DMS114 treated with DMSO at 0.1 percent for 48 hours (cell line): ENCODE measurements around the gene KRT33B.

Experiments
- DNase-seq: peaks from one replicate; lab custom pipeline; 2025; ENCODE audit not compliant: unreplicated experiment; lab: John Stamatoyannopoulos, UW

KRT33B gene

DNA sequence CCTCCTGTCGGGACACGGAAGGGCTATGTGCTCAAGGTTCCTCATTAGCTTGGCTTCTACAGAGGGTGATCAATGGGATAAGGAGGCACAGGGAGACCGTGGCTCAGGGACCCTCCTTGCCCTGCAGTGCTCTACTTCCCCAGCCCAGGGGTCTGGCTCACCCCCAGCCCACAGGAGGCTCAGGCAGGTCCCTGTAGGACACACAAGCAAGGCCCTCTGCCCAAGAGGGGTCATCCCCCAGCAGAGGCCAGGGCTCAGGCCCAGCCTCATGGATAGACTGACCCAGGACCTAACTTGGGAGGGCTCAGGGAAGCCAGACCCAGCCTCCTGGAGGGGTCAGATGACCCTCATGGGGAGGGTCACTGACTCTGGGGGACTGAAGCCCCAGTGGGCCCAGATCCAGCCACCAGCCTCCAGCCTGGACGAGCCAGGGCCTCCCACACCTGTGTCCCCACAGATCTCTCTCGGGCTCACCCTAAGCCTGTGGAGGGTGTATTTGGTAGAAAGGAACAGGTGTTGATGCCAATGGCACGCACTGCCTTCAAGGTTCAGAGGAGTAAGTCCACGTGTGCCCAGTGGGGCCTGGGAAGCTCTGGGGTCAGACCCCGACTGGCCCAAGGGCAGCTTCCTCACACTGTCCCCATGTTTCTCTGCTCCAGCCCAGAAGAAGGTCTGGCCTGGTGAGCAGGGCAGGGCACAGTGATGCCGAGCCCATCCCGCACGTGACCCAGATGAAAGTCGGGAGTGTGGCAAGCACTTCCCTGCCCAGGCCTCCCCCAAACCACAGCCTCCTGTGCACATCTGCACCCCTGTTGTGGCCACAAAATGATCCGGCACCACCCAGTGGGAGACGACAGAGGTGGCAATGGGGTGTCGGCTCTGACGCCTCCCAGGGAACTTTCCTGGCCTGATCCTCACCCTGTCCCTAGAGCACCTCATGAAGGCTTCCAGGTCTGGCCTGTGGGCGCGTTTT lies 43.2 kb downstream of the KRT33B start:
- no peak for DNase-seq

DNA sequence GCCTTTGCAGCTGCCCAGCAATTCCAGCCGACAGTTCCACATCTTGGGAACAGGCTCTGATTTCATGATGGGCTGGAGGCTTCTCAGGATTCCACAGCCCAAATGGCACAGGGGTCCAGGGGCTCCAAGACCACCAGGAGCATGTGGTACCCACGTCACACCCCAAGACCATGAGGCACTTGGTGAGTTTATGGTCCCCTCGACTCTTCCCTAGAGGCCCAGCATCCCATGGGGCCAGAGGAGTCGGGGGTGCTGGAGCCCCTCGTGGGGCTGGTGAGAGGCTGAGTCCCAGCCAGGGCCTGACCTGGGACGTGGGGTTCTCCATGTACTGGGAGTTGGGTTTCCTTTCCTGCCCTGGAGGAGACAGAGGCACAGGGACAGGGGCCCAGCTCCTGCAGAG lies 44.0 kb downstream of the KRT33B start:
- DNase-seq = no peak

DNA sequence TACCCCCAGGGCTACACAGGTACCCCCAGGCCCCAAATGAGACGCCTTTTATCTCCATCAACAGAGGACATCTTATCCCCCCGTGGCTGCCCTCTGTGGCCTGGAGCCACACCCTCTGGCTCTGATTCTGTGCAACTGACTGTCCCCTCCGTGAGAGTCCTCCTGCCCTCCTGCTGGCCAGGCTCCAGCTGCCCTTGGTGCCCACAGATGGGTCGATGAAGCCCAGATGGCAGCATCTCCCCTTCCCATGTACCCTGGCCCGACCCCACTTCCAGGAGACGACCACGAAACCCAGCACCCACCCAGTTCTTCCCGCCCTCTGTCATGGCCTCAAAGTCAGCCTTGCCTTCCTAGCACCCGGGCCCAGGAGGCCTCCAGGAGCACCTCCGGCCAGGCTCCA lies 44.5 kb downstream of the KRT33B start:
- DNase-seq = no peak

DNA sequence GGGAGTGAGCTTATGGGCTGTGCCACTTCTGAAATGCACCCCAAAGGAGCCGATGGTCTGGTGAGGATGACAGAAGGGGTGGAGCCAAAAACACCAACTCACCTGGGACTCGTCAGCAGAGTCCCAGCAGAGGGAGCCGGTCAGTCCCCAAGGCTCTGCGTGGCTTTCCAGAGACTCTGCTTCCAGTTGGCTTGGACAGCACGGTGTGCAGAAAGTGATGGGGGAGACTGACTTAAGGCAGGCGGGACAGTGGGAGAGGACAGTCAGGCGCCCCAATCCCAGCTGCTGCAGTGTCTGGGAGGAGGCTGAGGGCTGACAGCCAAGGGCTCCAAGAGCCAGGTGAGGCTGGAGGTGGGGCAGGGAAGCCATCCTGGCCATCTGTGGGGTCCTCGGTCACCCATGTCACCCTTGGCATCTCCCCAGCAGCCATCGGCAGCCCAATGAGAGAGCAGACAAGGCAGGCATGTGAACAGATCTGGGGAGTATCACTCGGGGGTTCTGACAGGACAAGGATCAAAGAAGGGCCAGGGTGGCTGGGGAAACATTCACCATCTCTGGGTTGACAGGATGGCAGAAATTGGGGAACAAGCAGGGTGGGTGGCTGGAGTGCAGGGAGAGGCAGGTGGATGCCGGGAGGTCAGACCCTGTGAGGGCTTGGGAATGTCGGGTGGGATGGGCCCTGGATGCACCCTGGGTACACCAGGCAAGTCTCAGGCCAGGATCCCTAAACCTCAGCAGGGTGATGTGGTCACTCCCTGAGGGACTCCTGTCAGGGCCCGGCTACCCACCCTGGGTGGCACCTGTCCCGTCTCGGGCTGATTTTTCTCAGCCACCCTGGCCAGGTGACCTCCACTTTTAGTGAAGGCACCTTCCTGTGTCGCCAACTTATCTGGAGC lies 45.2 kb downstream of the KRT33B start:
- DNase-seq = no peak

DNA sequence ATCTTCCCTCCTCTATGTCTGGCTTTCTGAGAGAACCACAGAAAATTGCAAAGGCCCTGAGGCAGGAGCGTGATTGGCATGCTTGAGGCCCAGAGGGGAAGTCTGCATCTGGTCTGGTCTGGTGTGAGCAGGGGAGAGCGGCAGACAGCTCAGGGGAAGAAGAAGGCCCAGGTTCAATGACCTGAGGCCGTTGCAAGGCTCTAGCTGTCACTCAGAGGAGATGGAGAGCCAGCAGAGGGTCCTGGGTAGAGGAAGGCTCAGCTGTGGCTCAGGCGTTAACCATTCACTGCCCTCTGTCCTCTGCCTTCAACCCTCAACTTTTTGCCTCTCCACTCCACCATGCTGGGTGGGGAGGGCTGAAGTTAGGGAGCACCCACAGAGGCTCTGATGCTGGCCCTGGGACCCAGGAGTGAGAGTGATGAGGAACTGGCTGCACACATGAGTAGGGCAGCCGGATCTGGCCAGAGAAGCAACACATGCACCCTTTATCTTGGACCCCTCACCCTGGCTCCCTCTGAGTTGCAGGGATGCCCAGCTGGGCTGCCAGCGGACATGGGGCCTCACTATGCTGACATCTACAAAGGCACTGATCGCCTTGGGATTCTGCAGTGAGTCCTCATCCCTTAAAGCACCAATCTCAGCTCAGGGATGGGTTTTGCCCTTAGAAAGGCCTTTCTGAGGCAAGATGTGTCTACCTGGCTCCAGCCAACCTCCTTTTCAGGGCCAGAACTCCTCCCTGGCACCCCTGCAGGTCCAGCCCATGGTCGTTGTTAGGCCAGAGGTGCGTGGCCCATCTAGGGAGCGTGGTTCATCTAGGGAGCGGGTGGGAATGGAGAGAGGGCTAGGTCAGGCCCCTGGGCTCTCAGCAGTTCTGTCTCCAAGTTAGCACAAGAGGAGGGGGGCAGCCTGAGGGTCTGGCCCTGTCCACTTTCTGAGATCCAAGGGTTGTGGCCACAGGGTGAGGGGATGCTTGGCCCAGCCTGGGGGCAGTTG lies 46.4 kb downstream of the KRT33B start:
- no peak for DNase-seq

DNA sequence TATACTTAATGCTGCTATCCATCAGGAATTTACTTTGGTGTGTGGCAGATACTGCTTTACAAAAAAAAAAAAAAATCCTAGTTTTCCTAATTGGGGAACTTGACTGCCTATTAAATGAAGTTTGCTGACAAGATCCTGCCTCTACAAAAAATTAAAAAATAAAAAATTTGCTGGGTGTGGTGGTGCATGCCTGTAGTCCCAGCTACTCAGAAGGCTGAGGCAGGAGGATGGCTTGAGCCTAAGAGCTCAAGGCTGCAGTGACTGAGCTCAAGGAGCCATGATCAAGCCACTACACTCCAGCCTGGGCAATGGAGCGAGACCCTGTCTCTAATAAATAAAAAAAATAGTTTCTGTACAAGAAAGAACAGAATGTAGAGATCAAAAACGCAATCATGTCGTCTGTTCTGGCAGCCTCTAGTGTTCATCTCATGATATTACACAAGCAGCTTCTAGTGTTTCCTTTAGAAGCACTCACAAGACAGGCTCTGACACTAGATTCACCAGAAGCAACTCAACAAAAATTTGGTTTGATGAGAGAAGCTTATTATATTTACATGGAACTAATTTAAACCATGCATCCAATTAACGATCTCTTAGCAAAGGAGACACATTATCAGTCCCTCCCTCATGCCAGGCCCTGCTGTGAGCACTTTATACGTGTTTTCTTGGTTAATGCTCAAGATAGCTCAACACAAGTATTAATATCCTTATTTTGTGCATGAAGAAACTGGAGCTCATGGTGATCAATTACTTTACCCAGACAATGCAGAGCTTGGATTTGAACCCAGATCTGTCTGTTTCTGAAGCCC lies 47.3 kb downstream of the KRT33B start:
- peak; percentile 32 for DNase-seq

DNA sequence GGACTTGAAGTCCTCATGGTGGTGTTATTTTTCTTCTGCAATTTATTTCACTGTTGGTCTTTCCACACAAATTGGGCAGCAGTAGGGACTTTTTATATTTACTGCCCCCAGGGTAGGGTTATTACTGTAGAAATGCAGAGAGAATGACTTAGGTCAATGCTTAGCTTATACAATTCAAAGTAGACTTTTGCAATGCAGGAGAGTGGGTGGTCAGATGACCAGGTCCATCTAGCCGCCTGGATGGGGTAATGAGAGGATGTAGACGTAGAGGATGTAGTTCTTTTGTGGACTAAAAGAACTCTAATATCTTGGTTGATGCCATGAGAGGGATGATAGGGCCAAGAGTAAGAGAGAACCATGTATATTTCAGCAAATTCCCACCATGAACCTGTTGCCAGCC lies 51.4 kb downstream of the KRT33B start:
- DNase-seq = no peak

DNA sequence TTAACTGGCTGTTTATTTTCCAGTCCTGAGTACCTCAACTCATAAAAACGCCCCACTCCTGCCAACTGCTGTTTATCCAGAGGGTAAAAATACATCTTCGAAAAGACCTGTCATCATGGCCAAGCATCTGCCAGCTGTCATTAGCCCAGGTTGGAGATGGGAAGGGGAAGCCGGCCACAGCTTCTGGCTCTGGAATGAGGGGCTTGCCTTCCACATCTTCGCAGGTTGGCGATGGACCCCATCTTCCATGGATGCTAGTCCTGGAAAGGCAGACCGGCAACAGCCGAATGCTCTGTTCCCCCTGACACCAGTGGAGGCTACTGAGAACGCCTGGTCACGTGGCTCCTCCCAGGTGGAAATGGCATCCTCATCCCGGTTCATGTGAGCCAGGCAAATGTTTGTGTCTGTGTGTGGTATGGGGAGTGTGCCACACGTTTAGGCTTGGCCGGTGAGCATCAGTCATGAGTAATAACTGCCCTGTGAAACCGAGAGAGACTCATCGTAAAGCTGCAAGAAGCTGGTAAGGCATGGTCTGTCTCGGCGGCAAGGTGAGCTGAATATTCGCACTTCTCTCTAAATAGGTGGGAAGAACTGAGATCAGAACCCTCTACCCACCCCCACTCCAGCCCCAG lies 53.7 kb downstream of the KRT33B start:
- DNase-seq = no peak

DNA sequence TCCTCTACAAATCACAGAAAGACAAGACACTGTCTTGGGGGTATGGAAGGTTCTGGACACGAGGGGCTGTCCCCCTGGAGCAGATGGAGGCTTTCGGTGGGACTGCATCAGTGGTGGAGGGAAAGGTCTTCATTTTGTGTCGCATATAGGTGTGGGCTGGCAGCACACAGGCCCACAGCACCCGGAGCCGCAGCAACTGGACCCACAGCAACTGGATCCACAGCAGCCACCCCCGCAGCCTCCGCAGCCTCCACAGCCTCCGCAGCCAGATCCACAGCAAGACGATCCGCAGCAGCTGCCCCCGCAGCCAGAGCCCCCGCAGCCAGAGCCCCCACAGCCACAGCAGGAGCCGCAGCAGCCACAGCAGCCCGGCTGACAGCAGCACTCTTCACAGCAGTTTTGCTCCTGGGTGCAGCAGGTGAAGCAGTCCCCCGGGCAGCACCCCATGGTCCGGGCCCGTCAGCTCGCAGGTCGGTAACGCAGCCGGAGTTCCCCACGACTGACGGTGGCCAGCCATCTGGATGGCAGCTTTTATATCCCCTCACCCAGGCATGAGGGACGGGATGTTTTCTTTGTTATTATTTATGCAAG lies 54.3 kb downstream of the KRT33B start, which contains the start of gene KRTAP17-1:
KRTAP17-1 (minus strand) TSS at position 507 of the 591 bp plus-strand sequence; CDS start at position 447, 60 bp downstream.
- no peak for DNase-seq
